Measurements from ENCODE around the gene MISP. TPM values are rescaled to one million over a fixed set of nuclear protein-coding genes. Genes with fewer than 3 reads are reported as not detected.

MISP gene
- total RNA-seq, 1 experiment from 2014 or later = 0.31 TPM

DNA sequence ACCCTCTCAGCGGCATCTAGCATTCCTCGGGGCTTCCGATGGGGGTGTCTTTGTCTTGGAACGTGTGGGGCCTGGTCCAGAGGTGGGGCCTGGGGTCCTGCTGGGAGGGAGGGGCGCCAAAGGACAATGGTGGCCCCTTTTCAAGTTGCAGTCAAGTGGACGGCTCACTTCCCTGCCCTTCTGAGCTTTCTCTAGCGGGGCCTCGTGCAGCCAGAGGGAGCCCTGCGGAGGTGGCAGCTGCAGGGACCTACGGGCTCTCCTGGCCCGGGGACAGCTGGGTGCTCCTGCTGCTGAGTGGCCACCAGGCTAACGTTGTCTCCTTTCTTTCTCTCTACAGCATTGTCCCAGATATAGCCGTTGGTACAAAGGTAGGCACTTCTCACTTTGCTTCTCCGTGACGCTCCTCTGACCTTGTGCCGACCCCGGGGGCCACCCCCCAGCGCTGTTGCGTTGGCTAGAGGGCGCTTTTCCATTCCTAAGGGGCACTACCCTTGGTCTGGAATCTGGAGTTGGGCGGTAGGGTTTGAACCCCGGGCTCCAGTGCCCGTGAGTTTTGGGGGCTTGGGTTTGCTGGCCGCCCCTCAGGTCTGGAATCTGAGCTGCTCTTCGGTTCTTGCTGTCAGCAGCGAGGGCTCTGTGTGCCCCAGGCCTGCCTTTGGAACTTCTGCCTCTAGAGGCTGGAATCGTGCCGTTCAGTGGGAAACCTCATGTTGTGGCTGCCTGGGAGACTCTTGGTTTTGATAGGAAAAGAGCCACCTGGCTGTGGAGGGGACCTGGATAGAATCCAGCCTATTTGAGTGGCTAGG, 48.4 kb downstream of the MISP start:
- H3K27me3 ChIP-seq (ENCODE audit: control insufficient read depth, insufficient read depth, low read length) = no peaks in the 10 kb centered on the region
- H3K4me3 ChIP-seq (ENCODE audit: insufficient read depth, low read depth, low read length) = peak overlapping the region; percentile 90
- peak; percentile 86 for DNase-seq
- peaks cover 29% of the 10 kb centered on the region for H3K36me3 ChIP-seq (replicated peaks; ENCODE audit: control insufficient read depth, insufficient read depth, low read length)

DNA sequence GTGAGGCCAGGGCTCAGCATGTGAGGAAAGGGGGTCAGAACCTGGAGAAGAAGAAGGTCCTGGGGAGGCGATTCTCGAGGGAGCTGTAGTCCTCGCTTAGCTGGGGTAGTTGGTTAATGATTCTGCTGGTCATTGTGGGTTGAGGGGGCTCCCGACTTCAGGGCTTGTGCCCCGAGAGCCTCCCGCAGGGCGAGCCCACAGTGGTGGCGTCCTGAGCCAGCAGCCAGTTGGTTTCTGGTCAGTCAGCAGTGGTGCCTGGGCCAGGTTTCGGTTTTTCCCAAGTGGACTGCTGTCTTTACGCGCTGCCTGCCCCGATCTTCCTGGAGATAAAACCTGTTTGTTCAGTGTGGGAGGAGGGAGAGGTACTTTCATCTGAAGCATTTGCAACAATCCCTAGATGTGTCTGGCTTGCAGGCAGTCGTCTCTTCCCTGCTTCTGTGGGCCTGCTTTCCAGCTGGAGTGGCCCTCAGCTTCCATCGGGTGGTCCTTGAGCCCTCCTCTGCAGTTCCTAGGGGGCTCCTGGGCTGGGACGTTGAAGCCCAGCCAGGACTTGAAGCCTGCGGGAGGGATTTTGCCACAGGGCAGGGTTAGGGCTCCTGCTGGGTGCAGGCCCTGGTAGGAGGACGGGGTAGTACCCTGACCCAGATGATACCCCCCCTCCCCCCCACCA, 49.6 kb downstream of the MISP start:
- Histone ChIP-seq H3K27me3 (ENCODE audit: control insufficient read depth, insufficient read depth, low read length) (no peaks in the 10 kb centered on the region), H3K4me3 (ENCODE audit: insufficient read depth, low read depth, low read length) (no peak overlapping the region), H3K36me3 (replicated peaks; ENCODE audit: control insufficient read depth, insufficient read depth, low read length) (peaks cover 38% of the 10 kb centered on the region)
- peak; percentile 75 for DNase-seq

DNA sequence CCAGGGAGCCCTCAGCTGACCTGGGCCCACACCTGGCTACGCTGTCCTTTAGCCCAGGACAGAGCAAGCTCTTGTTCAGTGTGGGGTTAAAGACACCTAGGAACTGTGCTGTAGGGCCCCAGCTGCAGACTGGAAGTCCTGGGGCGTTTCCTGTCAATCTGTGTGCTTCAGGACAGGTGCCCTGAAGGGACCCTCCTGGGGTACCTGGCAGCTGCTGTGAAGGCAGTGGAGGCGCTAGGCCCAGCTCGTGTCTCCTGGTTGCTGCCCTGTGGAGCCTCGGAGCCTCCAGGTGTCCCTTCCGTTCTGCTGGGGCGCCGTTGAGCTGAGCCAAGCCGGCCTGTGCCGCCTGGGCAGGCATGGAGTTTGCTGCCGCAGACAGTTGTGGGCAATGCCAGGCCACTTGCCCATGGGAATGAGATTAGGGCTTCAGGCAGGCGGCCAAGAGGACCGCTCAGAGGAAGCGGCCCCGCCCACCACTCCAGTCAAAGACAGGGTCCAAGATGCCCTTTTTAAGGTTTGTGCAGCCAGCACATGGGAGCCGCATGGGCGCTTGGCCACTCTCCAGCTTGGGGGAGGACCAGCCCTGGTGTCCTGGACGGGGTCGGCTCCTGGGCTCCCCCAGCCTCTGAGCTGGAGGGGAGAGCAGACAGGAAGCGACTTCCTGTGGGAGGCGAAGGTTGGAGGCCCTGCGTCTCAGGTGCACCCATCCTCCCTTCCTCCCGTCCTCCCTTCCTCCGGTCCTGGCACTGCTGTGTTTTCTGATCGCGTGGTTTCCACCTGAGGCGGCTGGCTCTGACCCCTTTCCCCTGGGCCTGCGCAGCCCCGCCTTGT, 50.3 kb downstream of the MISP start:
- peak; percentile 65 for DNase-seq
- Histone ChIP-seq H3K27me3 (ENCODE audit: control insufficient read depth, insufficient read depth, low read length) (no peaks in the 10 kb centered on the region), H3K36me3 (replicated peaks; ENCODE audit: control insufficient read depth, insufficient read depth, low read length) (peaks cover 40% of the 10 kb centered on the region), H3K4me3 (ENCODE audit: insufficient read depth, low read depth, low read length) (no peak overlapping the region)

DNA sequence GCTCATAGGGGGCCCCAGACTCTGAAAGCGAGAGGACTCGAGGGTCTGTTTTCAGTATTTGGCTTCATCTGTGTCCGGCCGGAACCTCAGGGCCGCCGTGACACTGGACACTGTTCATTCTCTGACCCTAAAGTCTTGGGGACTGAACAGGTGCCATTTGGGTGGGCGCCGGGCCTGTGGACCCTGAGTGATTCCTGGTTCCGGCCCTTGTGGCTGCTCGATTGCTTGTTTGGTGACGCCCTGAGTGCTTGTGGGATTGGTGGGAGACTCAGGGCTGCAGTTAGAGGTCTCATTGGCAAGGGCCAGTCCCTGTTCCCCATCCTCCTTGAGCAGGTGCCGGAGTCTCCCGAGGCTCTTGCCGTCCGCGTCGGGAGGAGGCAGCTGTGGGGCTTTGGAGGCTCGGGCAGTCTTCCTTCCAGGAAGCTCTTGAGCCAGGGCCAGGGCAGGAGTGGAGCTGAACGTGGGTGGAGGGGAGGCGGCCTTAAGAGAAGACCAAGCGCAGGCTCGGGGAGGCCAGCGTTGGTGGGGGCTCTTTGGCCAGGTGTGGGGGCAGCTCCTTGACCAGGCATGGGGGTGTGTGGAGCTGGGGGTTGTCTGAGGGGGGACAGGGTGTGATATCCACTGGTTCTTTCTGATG, 51.1 kb downstream of the MISP start:
- DNase-seq = peak; percentile 73
- peaks cover 42% of the 10 kb centered on the region for H3K36me3 ChIP-seq (replicated peaks; ENCODE audit: control insufficient read depth, insufficient read depth, low read length)
- no peak overlapping the region for H3K4me3 ChIP-seq (ENCODE audit: insufficient read depth, low read depth, low read length)
- no peaks in the 10 kb centered on the region for H3K27me3 ChIP-seq (ENCODE audit: control insufficient read depth, insufficient read depth, low read length)

DNA sequence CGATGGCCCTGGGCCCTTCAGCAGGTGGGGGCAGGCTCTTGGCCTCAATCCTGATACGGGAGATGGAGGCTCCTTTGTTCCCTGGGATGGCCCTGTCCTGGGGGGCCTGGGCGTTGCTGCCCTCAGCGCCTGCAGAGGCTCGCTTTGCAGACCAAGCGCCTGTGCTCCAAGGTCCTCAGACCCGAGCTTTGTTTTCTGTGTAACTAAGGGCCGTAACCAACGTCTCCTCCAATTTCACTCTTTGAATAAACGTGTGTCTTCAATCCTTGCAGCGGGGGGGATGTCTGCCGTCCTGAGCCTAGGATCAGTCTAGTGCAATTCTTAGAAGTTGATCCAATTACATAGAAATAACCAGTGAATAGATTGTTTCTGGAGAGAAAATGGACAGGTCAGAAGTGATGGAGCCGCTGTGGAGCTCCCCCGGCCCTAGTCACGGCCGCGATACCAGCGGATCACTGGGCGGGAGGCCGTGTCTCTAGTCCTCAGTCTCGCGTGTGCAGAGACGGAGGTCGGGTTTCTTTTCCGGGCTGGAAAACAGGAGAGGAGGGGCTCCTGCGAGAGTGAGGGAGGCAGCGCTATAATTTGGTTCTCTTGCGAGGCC, 51.7 kb downstream of the MISP start:
- no peak overlapping the region for H3K4me3 ChIP-seq (ENCODE audit: insufficient read depth, low read depth, low read length)
- no peaks in the 10 kb centered on the region for H3K27me3 ChIP-seq (ENCODE audit: control insufficient read depth, insufficient read depth, low read length)
- peak; percentile 76 for DNase-seq
- peaks cover 47% of the 10 kb centered on the region for H3K36me3 ChIP-seq (replicated peaks; ENCODE audit: control insufficient read depth, insufficient read depth, low read length)

DNA sequence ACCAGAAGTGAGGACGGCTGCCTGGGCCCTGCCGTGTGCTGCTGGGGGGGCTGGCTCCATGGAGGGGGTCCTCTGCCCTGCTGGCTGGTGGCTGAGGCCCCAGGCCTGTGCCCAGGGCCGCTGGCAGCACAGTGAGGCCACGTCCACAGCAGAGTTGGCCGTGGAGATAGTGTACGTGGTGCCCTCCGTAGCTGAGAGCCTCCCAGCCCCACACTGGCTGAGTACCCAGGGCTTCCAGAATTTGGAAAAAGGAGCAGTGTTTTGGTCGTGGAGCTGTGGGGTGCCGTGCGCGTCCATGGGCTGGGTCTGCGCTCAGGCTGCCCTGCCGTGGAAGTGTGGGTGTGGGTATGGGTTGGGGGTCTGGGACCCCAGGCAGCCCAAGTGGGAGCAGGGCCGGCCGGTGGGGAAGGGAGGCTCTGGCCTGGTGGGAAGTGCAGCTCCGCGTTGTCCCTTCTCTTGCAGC, 52.2 kb downstream of the MISP start:
- Histone ChIP-seq H3K36me3 (replicated peaks; ENCODE audit: control insufficient read depth, insufficient read depth, low read length) (peaks cover 51% of the 10 kb centered on the region), H3K27me3 (ENCODE audit: control insufficient read depth, insufficient read depth, low read length) (no peaks in the 10 kb centered on the region), H3K4me3 (ENCODE audit: insufficient read depth, low read depth, low read length) (no peak overlapping the region)
- peak; percentile 66 for DNase-seq

DNA sequence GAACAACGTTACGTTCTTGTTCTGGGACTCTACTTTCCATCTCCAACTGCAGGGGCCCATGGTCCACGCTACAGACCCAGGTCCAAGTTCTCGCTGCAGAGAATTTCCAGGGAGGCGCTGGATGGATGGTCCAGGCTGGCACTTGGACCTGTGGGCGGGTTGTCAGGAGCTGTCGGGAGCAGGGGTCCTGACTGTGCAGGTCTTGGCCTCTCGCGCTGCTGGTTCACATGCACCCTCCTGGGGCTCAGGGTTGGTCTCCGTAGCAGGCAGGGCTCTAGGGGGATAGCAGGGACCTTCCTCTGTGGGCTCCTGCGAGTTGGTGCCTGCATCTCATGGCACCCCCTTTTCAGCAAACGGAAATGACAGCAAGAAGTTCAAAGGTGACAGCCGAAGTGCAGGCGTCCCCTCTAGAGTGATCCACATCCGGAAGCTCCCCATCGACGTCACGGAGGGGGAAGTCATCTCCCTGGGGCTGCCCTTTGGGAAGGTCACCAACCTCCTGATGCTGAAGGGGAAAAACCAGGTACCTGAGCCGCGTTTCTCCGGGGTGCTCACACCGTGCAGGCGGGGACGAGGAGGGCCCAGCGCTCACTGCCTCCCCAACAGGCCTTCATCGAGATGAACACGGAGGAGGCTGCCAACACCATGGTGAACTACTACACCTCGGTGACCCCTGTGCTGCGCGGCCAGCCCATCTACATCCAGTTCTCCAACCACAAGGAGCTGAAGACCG, 52.9 kb downstream of the MISP start:
- DNase-seq = peak; percentile 58
- Histone ChIP-seq H3K36me3 (replicated peaks; ENCODE audit: control insufficient read depth, insufficient read depth, low read length) (peaks cover 53% of the 10 kb centered on the region), H3K27me3 (ENCODE audit: control insufficient read depth, insufficient read depth, low read length) (no peaks in the 10 kb centered on the region), H3K4me3 (ENCODE audit: insufficient read depth, low read depth, low read length) (no peak overlapping the region)

DNA sequence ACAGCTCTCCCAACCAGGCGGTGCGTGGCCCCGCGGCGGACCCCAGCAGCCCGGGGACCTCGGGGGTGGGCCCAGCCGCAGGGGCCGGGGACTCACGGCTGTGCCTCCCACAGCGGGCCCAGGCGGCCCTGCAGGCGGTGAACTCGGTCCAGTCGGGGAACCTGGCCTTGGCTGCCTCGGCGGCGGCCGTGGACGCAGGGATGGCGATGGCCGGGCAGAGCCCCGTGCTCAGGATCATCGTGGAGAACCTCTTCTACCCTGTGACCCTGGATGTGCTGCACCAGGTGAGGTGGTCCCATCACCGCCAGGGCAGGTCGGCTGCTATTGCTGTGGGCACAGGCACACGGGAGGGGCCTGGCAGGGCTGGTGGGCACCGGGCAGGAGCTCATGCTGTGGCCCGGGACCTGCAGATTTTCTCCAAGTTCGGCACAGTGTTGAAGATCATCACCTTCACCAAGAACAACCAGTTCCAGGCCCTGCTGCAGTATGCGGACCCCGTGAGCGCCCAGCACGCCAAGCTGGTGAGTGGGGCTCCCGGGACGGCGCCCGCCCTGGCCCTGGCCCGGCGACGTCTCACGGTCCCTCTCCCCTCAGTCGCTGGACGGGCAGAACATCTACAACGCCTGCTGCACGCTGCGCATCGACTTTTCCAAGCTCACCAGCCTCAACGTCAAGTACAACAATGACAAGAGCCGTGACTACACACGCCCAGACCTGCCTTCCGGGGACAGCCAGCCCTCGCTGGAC, 53.7 kb downstream of the MISP start:
- DNase-seq = peak; percentile 70
- peaks cover 52% of the 10 kb centered on the region for H3K36me3 ChIP-seq (replicated peaks; ENCODE audit: control insufficient read depth, insufficient read depth, low read length)
- no peak overlapping the region for H3K4me3 ChIP-seq (ENCODE audit: insufficient read depth, low read depth, low read length)
- no peaks in the 10 kb centered on the region for H3K27me3 ChIP-seq (ENCODE audit: control insufficient read depth, insufficient read depth, low read length)

DNA sequence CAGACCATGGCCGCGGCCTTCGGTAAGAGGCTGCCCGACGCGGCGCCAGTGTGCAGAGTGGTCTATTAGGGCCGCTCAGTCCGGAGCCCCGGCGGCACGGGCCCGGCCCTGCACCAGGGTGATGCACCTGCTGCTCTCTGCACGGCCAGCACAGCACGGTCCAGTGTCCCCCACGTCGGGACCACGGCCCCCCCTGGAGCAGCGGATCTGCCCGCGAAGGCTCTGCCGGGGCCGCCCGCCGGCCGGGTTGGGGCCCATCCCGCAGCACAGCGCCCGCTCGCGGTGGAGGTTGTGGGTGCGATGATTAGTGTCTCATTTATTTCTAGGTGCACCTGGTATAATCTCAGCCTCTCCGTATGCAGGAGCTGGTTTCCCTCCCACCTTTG, 54.2 kb downstream of the MISP start:
- DNase-seq = peak; percentile 73
- H3K27me3 ChIP-seq (ENCODE audit: control insufficient read depth, insufficient read depth, low read length) = no peaks in the 10 kb centered on the region
- no peak overlapping the region for H3K4me3 ChIP-seq (ENCODE audit: insufficient read depth, low read depth, low read length)
- peaks cover 51% of the 10 kb centered on the region for H3K36me3 ChIP-seq (replicated peaks; ENCODE audit: control insufficient read depth, insufficient read depth, low read length)

DNA sequence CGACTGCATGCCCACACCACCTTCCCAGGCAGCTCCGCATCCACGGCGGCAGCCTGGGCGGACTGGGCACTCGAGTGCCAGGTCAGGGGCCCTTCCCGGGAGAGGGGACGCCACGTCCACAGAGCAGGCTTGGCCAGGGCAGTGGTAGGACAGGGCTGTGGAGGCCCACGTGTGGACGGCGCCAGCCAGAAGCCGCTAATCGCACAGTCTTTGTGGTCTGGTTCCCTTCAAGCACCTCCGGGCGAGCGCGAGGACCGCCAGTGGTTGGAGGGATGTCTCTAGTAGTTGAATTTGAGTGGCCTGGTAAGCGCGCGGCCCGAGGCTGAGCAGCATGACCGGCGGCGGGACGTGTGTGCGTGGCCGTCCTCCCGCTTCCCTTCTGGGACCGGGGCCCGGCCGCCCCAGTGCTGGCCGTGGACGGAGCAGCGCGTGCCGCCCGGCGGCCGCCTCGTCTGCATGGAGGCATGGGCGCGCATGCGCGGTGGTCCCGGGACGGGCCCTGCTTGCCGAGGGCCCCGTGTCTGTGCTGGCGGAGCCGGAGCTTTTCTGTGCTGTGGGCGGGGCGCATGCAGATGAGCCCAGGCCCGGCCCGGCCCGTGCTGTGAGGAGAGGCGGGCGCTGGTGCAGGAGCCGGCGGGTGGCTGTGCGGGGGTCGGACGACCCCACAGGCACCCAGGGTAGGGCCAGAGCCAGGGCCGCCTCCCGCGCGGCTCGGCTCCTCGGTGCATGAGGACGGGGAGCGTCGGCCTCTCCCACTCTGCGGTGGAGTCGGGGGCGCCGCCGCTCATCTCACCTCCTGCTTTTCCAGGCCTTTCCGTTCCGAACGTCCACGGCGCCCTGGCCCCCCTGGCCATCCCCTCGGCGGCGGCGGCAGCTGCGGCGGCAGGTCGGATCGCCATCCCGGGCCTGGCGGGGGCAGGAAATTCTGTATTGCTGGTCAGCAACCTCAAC, 55.0 kb downstream of the MISP start:
- Histone ChIP-seq H3K27me3 (ENCODE audit: control insufficient read depth, insufficient read depth, low read length) (no peaks in the 10 kb centered on the region), H3K36me3 (replicated peaks; ENCODE audit: control insufficient read depth, insufficient read depth, low read length) (peaks cover 49% of the 10 kb centered on the region), H3K4me3 (ENCODE audit: insufficient read depth, low read depth, low read length) (no peak overlapping the region)
- peak; percentile 84 for DNase-seq

DNA sequence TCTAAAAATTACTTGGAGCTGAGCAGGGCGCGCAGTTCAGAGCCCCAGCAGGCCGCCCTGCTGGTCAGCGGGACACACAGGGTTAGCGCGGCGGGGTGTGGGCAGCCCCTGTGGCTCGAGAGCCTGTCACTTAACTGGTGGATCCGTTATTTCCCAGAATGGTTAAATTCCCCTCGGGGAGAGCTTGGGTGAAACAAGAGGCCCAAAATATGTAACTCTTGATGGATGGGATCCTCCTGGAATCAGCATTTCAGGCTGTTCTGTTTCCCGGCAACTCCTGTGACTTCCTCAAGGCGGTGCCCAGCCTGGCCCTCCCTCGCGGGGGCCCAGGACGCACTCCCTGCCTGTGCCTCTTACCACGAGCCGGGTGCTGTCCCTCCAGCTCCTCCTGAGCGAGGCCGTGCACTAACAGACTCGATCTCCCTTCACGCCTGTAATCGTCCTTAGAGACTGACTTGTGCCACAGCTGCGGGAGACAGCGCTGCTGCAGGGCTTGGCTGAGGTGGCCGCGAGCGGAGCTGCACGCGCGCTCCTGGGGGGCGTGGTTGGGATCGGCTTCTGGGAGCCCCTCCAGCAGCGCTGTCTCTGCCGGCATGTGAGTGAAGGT, 56.0 kb downstream of the MISP start:
- no peaks in the 10 kb centered on the region for H3K27me3 ChIP-seq (ENCODE audit: control insufficient read depth, insufficient read depth, low read length)
- H3K36me3 ChIP-seq (replicated peaks; ENCODE audit: control insufficient read depth, insufficient read depth, low read length) = peaks cover 43% of the 10 kb centered on the region
- no peak overlapping the region for H3K4me3 ChIP-seq (ENCODE audit: insufficient read depth, low read depth, low read length)
- peak; percentile 77 for DNase-seq

Data from H7 (cell line).